GM12892 (cell line): ENCODE data around the gene RALB.

ENCODE experiments used
- DNase-seq: peaks from one replicate; pipeline ENCODE4 v3.0.0; 2011; ENCODE audit not compliant: insufficient read length
- FAIRE-seq: peaks from 2 replicates; lab custom pipeline; 2011; peaks lifted over from hg19 to GRCh38; lab: Jason Lieb, UNC
- POLR2A ChIP-seq: IDR thresholded peaks from 2 replicates; pipeline ENCODE4 v1.6.1; 2011; ENCODE audit warnings: low read depth, low read length, control low read depth
- POLR2AphosphoS5 ChIP-seq: IDR thresholded peaks from 2 replicates; pipeline ENCODE4 v1.6.1; 2011; ENCODE audit warnings: low read depth, low read length, control low read depth
- TAF1 ChIP-seq: IDR thresholded peaks from 2 replicates; pipeline ENCODE4 v1.6.1; 2011; ENCODE audit warnings: low read depth, mild to moderate bottlenecking, control low read depth, low read length, borderline replicate concordance

RALB gene

DNA sequence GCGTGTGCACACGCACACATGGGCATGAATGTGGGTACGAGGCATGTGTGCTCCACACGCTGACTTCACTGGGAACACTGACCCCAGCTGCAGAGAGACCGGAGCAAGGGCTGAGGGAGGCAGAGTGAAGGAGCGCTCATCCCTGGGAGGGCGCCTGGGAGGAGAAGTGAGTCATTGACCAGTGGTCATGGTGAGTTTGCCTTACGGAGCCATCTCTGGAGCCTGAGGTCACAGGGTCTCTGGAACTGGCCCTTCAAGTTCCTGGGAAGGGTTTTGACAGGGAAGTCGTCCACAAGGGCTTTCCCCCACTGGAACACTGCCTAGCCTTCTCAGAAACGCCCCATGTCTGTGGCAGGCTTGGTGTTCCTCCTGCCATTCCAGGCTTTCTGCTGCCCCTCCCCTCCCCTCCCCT, 15.2 kb upstream of the RALB start:
- DNase-seq (no peak), FAIRE-seq (no peak)
- TF ChIP-seq TAF1 (no peak), POLR2A (no peak), POLR2AphosphoS5 (no peak)

GRCh38 chr2:120238728-120239487, 13.7 kb upstream of the RALB start:
- no peak for FAIRE-seq
- DNase-seq = no peak
- TF ChIP-seq POLR2AphosphoS5 (no peak), POLR2A (no peak), TAF1 (no peak)

DNA sequence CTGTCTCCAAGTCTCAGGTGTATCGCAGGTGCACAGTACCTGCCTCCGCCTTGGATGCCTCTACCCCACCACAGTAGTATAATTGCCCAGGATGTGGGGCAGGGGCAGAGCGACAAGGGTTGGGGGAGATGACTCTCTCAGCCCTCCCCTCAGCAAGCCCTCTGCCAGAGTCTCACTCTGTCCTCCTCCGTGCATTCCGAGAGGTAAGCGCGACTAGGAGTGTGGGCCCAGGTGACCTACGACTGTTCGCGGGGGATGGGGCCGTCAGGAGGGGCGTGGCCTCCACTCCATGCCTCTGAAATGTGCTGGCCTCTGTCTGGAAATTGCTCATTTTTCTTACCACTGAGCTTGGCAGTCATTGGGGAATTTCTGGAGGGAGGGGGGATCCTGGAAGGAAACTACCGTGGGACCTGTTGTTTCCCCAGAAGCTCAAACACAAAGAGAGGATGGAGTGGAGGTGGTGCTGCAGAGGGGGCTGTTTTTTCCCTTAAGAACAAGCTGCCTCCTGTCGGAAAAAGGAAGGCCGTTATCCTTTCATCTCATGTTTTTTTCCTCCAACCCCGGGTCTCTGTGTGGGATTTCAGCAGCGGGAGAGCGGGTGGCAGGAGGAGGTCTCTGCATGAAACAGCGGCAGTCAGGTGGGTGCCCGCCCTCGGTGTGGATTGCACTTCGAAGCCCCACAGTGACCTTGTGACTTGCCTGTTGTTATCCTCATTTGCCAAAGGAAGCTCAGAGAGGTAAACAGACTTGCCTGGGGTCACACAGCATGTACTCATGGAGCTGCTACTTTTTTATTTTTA, 13.0 kb upstream of the RALB start:
- DNase-seq (no peak), FAIRE-seq (no peak)
- TF ChIP-seq POLR2AphosphoS5 (no peak), TAF1 (no peak), POLR2A (no peak)

DNA sequence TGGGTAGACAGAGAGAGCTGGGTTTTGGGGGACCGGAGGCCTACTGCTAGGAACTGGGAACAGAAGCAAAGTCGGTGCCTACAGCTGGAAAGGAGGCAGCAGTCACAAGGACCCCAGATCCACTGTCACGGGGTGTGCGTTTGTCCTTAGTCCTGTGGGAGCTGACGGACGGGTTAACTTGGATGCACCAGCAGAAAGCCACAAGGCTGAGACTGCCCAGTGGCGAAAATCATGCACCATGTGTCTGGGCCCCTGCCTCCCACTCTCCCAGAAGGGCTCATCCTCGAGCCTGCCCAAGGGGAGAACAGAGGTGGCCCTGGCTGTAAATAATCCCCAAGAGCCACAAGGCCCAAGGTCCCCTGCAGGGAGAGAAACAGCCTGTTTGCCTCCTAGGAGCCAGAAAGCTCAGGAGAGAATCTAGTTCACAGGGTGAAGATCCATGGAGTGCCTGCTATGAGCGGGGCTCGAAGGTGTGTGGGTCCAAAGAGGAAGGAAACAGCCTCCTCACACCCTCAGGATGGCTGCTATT, 11.7 kb upstream of the RALB start:
- DNase-seq = no peak
- no peak for TF ChIP-seq POLR2A
- no peak for TF ChIP-seq TAF1
- FAIRE-seq = no peak

GRCh38 chr2:120241684-120242083, 11.0 kb upstream of the RALB start:
- TF ChIP-seq POLR2AphosphoS5 = no peak
- FAIRE-seq (no peak), DNase-seq (no peak)

DNA sequence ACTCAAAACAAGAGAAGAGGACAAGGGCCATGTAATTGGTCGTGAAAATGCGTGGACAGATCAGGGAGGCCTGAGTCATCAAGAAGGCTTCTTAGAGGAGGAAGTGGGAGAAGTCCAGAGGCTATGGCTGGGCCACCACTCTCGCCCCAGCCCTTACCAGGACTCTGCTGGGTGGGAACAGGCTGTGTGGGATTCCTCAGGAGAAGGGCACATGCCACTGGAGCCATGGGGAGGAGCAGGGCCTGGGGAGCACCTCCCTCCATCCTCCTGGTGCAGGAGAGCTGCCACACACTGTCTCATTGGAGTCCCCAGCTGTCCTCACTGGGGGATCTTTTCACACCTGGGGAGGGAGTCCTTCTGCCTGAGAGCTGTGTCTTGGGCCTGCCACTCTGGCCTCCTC, 9.4 kb upstream of the RALB start:
- FAIRE-seq (no peak), DNase-seq (no peak)
- TF ChIP-seq TAF1 (no peak), POLR2AphosphoS5 (no peak), POLR2A (no peak)

DNA sequence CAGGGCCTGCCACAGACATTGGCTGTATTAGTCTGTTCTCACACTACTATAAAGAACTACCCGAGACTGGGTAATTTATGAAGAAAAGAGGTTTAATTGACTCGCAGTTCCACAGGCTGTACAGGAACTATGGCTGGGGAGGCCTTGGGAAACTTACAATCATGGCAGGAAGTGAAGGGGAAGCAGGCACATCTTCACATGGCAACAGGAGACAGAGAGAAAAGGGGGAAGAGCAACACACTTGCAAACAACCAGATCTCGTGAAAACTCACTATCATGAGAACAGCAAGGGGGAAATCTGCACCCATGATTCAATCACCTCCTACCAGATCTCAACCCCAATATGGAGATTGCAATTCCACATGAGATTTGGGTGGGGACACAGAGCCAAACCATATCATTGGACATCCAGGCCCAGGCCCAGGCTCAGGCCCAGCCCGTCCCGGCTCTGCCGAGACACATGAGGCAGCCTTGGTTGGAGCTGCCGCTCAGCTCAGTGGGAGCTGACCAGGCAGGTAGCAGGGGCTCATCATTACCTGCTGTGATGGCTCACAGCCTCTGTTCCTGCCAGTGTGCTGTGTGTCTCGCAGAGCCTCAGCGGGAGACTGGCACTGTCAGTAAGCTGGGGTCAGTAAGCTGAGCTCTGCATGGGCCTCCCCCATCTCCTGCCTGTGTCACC, 8.6 kb upstream of the RALB start:
- no peak for FAIRE-seq
- no peak for DNase-seq
- TF ChIP-seq POLR2A = no peak
- no peak for TF ChIP-seq TAF1
- no peak for TF ChIP-seq POLR2AphosphoS5

- TF ChIP-seq TAF1 = no peak
- TF ChIP-seq POLR2A = no peak
- no peak for TF ChIP-seq POLR2AphosphoS5
- FAIRE-seq = no peak
- no peak for DNase-seq
Observed at GRCh38 chr2:120244656-120245519, 7.8 kb upstream of the RALB start.

DNA sequence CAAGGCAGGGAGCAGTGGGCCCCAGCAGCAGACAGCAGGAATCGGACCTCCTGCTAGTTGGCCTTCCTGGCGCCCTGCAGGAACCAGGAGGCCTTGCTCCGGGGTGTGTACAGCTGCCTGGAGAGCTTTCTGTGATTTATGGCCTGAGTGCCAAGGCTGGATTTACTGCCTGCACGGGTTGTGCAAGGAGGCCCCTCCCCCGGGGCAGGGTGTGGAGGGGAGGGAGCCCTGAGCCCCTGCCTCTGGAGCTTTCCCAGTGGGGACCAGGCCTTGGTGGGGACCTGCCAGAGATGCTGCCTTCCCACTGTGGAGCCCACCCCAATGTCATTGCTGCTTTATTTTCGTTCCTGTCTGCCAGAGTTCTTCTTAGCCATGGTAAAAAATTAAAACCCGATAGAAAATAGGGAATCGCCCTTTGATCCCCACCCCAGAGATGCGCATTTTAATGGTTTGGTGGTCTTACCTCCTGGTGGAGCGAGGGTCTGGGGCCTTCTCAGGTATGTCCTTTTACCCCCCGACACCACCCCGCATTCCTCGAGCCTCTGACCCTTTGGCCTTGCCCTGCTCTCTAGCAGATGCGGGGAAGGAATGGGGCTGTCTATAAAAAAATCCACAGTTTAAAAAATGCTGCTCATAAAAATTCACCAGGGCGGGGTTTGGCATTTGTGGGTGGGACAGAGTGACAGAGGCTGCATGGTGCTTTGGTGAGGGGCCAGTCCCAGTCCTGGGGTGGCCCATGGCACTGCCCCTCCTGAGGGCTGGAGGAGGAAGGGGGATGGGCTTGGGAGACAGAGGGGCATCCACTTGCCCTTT, 6.9 kb upstream of the RALB start:
- DNase-seq (no peak), FAIRE-seq (no peak)
- no peak for TF ChIP-seq POLR2A
- no peak for TF ChIP-seq TAF1
- TF ChIP-seq POLR2AphosphoS5 = no peak

- TF ChIP-seq POLR2A (no peak), POLR2AphosphoS5 (no peak)
- no peak for DNase-seq
- FAIRE-seq = no peak
Observed at GRCh38 chr2:120246546-120247300, 5.9 kb upstream of the RALB start.
